GM19328 (cell line): ENCODE results near the gene RARB.

ENCODE experiments used
- ATAC-seq: cut with Tn5 transposase; IDR thresholded peaks from one replicate; pipeline ENCODE4 v1.9.1; 2021; ENCODE audit warnings: mild to moderate bottlenecking, moderate library complexity; ENCODE audit not compliant: unreplicated experiment

The RARB gene

DNA sequence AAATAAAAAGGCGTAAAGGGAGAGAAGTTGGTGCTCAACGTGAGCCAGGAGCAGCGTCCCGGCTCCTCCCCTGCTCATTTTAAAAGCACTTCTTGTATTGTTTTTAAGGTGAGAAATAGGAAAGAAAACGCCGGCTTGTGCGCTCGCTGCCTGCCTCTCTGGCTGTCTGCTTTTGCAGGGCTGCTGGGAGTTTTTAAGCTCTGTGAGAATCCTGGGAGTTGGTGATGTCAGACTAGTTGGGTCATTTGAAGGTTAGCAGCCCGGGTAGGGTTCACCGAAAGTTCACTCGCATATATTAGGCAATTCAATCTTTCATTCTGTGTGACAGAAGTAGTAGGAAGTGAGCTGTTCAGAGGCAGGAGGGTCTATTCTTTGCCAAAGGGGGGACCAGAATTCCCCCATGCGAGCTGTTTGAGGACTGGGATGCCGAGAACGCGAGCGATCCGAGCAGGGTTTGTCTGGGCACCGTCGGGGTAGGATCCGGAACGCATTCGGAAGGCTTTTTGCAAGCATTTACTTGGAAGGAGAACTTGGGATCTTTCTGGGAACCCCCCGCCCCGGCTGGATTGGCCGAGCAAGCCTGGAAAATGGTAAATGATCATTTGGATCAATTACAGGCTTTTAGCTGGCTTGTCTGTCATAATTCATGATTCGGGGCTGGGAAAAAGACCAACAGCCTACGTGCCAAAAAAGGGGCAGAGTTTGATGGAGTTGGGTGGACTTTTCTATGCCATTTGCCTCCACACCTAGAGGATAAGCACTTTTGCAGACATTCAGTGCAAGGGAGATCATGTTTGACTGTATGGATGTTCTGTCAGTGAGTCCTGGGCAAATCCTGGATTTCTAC, at the start of gene RARB:
Gene RARB (plus strand): TSS at position 322 of the 847 bp plus-strand sequence. CDS start 469 bp downstream, at position 791.
- no peak for ATAC-seq

DNA sequence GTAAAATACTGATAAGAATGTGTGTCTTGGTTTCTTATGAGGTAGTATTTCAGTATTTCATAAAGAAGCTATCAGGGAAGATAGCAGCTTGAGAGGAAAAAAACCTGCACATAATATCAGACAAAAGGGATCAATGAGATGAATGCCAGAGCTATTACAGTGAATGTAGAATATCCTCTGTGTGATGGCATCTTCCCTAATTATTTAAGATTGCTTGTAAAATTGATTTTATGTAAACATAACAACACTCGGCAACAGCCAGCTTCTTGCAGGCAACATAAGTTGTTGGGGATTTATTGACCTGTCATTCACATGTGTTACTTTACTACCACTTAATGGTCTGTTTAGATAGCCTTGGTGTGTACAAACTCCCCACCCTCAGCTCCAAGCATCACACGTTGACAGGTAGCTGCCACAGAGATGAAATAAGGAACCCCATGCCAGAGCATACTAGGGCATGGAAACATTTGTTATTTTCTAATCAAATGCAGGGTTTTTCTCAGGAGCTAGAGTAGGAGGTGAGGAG, 49.2 kb upstream of the RARB start:
- ATAC-seq: no peak

GRCh38 chr3:25380222-25380739, 47.8 kb upstream of the RARB start:
- ATAC-seq: no peak

- no peak for ATAC-seq
Observed at GRCh38 chr3:25381083-25381482, 47.0 kb upstream of the RARB start.

GRCh38 chr3:25384471-25384870, 43.6 kb upstream of the RARB start:
- no peak for ATAC-seq

- no peak for ATAC-seq
Observed at GRCh38 chr3:25385807-25386460, 42.1 kb upstream of the RARB start.

GRCh38 chr3:25386686-25387255, 41.3 kb upstream of the RARB start:
- no peak for ATAC-seq

- ATAC-seq: no peak
Observed at GRCh38 chr3:25390605-25391004, 37.5 kb upstream of the RARB start.

GRCh38 chr3:25396251-25396650, 31.8 kb upstream of the RARB start:
- ATAC-seq: no peak

DNA sequence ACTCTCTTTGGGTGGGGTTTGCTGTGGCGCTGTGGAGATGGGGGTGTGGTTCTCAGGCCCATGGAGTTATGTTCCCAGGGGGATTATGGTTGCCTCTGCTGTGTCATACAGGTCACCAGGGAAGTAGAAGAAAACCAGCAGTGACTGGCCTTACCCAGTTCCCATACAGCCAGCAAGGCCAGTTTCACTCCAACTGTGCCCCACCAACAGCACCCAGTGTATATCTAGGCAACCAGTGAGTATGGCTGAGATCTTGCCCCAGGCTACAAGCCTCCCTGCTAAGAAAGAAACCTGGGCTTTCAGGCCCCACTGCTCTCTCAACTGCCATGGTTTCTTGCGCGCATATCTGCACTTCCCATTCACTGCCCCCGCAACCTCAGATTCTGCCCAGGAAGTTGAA, 31.4 kb upstream of the RARB start:
- no peak for ATAC-seq

DNA sequence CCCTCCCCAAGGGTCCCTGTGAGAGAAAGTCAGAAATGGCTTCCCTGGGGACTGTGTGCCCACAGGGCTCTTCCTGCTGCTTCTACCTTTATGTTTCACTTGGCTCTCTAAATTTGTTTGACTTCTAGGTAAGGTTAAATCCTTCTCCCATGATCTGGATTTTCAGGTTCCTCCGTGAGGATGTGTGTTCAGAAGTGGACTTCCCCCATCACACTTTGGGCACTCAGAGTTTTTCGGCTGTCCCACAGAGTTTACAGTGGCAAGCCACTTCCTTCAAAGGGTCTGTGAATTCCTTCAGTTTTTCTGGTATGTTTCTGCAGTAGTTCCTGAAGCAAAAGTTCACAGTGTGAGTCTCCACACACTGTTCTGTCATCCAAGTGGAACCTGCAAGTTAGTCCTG, 30.9 kb upstream of the RARB start:
- no peak for ATAC-seq

GRCh38 chr3:25400587-25400986, 27.5 kb upstream of the RARB start:
- no peak for ATAC-seq

DNA sequence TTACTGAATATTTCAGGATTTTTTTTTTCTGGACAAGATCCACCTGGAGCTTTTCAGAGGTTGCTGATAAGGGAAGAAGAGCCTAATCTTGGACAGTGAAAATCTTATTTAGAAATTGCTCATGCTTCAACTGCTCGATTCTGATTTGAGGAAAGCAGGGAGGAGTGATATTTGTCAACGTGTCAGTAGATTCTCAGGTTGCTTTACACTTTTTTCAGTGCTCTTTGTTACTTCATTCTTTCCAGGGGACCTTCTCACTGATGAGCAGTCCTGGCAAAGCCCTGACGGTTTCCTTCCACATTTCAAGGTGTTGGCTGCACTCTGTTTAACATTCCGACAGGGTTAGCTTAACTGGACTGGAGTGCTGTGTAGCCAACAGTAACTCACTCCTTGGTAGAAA, 24.1 kb upstream of the RARB start:
- no peak for ATAC-seq

GRCh38 chr3:25404569-25404968, 23.5 kb upstream of the RARB start:
- no peak for ATAC-seq

DNA sequence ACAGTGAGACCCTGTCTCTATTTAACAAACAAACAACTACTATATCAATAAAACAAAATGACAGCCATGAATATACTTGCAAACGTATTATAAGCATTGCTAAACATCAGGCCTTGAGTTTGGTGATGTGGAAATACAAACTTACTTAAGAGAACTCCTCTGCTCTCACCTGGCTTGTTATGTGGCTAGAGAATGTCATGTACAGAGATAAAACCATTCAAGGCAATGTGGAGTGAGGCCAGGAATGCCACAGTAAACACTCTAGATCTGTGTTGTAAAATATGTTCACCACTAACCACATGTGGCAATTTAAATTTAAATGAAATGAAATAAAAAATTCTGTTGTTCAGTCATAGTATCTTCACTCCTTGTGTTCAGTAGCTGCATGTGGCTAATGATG, 22.7 kb upstream of the RARB start:
- no peak for ATAC-seq

DNA sequence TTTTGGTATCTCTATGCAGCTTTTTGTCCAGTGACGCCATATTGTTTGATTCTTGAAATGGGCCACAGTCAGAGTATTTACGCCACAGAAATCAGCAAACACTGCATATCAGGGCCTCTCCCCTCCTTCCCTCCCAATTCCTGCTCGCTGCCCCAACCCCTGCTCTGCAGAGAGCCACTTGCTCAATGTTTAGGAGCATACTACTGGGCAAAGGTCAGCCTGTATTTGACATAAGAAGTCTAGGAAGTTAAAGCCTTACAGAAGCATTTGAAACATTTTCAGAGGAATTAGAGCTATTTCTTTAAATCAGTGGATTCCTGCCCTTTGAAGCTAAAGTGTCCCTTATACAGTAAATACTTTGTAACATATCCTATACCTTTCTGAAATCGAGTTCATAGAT, 17.4 kb upstream of the RARB start:
- no peak for ATAC-seq

DNA sequence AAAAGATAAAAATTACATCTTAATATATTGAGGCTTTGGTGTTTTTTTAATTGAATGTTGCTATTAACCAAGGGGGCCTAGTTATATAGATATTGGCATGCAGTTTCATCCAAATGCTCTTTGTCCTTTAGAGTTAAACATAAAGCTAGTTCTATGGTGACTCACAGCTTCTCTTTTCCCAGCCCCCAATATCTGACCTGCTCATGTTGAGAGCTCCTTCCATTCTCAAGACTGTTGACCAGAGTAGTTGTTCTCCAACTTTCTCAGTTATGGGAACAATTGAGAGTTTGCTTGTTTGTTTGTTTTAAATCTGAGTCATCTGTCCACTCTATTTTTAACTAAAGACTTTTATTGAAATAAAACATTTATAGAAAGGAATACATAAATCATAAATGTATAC, 15.8 kb upstream of the RARB start:
- no peak for ATAC-seq

GRCh38 chr3:25416176-25416575, 11.9 kb upstream of the RARB start:
- ATAC-seq: no peak

GRCh38 chr3:25418596-25418995, 9.5 kb upstream of the RARB start:
- ATAC-seq: no peak

GRCh38 chr3:25419251-25419650, 8.8 kb upstream of the RARB start:
- ATAC-seq: no peak

GRCh38 chr3:25420147-25420546, 7.9 kb upstream of the RARB start:
- ATAC-seq: no peak

DNA sequence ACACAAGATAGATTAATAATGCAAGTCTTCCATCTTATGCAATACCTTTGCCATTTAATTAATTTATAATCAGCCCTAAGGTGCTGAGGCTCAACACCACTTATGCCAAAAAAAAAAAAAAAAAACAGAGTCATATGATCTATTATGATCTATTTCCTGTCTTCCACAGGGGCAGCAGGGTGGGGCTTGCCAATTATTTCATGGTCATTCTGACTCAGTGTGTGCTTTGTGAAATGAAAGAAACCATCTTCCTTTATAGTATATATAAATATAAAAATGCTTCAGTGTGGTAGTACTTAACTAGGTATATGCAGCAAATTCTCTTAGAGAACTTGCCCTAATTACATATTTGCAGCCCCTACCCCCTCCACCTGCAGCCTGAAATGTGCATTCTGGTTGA, 7.2 kb upstream of the RARB start:
- ATAC-seq: no peak
